B cell (primary cell): Measurements from ENCODE around the gene TIMMDC1. TPM values are rescaled to one million over a fixed set of nuclear protein-coding genes. Genes with fewer than 3 reads are reported as not detected.

Experiments
- ATAC-seq: fragments of 200-7000 bp; cut with Tn5 transposase; one replicate; pipeline ENCODE4 v1.10.0; 2021; ENCODE audit warnings: low read depth, mild to moderate bottlenecking, moderate number of reproducible peaks, moderate library complexity
- CTCF ChIA-PET: fragments of 350-600 bp; sonication (Branson Sonifier 250); formaldehyde crosslinking; loops from one replicate; lab custom pipeline; 2021; ENCODE audit warnings: antibody characterized with exemption, inconsistent platforms; lab: Charles Lee
- POLR2A ChIA-PET: fragments of 350-600 bp; sonication (Branson Sonifier 250); formaldehyde crosslinking; loops from one replicate; lab custom pipeline; 2021; ENCODE audit warnings: antibody characterized with exemption; lab: Charles Lee
- DNase-seq: peaks from one replicate; pipeline ENCODE4 v3.0.0; 2013
- H2AFZ ChIP-seq: 2 replicates; pipeline ENCODE4 v1.6.1; 2012; ENCODE audit warnings: mild to moderate bottlenecking, low read depth, low read length; ENCODE audit not compliant: insufficient read depth, poor library complexity, severe bottlenecking
- H3K27ac ChIP-seq, 2 donors: 1 replicate in 1 of 2; 2 replicates in 1 of 2; pipeline ENCODE4 v1.5.1; 2012 to 2013; ENCODE audit warnings: low read length in 2 of 2, mild to moderate bottlenecking in 2 of 2, moderate library complexity in 1 of 2
- H3K27me3 ChIP-seq, 4 experiments: fragments of 200-600 bp in 1 of 4; sonication (generic) in 1 of 4; replicated peaks in 1 of 4; 1 replicate in 2 of 4; 2 replicates in 2 of 4; pipeline versions ENCODE4 v1.6.1 to v1.7.0; 2013 to 2016; ENCODE audit warnings: low read length in 3 of 4, mild to moderate bottlenecking in 2 of 4, mixed read lengths in 1 of 4, moderate library complexity in 1 of 4; ENCODE audit not compliant: insufficient read depth in 4 of 4, control insufficient read depth in 3 of 4; ENCODE audit errors: control extremely low read depth in 1 of 4
- H3K36me3 ChIP-seq, 2 experiments: replicated peaks in 1 of 2; 1 replicate in 1 of 2; 2 replicates in 1 of 2; pipeline versions ENCODE4 v1.6.1 to v1.7.1; 2013; ENCODE audit warnings: low read length in 1 of 2; ENCODE audit not compliant: insufficient read depth in 2 of 2, control insufficient read depth in 1 of 2; ENCODE audit errors: control extremely low read depth in 1 of 2, extremely low read depth in 1 of 2
- H3K4me1 ChIP-seq, 2 donors: fragments of 200-600 bp in 1 of 2; sonication (generic) in 1 of 2; 1 replicate in 1 of 2; 2 replicates in 1 of 2; pipeline versions ENCODE4 v1.5.1 to v1.6.1; 2013 to 2017; ENCODE audit warnings: low read length in 2 of 2; ENCODE audit not compliant: control insufficient read depth in 2 of 2, insufficient read depth in 2 of 2
- H3K4me2 ChIP-seq: replicated peaks from 2 replicates; pipeline ENCODE3; 2012; ENCODE audit warnings: mild to moderate bottlenecking, low read depth, low read length; ENCODE audit not compliant: poor library complexity, severe bottlenecking
- H3K4me3 ChIP-seq, 5 experiments: fragments of 200-600 bp in 1 of 5; sonication (generic) in 1 of 5; 1 replicate in 3 of 5; 2 replicates in 2 of 5; pipeline versions ENCODE4 v1.5.1 to v1.7.0; 2011 to 2016; ENCODE audit warnings: low read length in 4 of 5, mild to moderate bottlenecking in 4 of 5, low read depth in 2 of 5, control low read depth in 1 of 5, moderate library complexity in 1 of 5; ENCODE audit not compliant: insufficient read depth in 1 of 5; ENCODE audit errors: control extremely low read depth in 1 of 5, extremely low read depth in 1 of 5
- H3K79me2 ChIP-seq: fragments of 200-600 bp; sonication (generic); one replicate; pipeline ENCODE4 v1.6.0; 2016; ENCODE audit warnings: low read length; ENCODE audit not compliant: control insufficient read depth, insufficient read depth
- H3K9ac ChIP-seq: fragments of 200-600 bp; sonication (generic); 2 replicates; pipeline ENCODE4 v1.6.1; 2017; ENCODE audit warnings: mild to moderate bottlenecking, low read length, moderate library complexity
- H3K9me3 ChIP-seq, 3 donors: one replicate each; pipeline versions ENCODE4 v1.6.1 to v1.7.1; 2013; ENCODE audit warnings: low read length in 2 of 3; ENCODE audit not compliant: control insufficient read depth in 2 of 3, insufficient read depth in 1 of 3; ENCODE audit errors: control extremely low read depth in 1 of 3
- H4K20me1 ChIP-seq: 2 replicates; pipeline ENCODE4 v1.6.0; 2012; ENCODE audit warnings: mild to moderate bottlenecking, low read length; ENCODE audit not compliant: insufficient read depth, control insufficient read depth, poor library complexity, severe bottlenecking
- H3K27ac Mint-ChIP-seq: one replicate; pipeline ENCODE4 v1.8.0; 2021; ENCODE audit warnings: mixed read lengths
- H3K27me3 Mint-ChIP-seq: one replicate; pipeline ENCODE4 v1.8.0; 2021; ENCODE audit warnings: mixed read lengths
- H3K4me1 Mint-ChIP-seq: one replicate; pipeline ENCODE4 v1.8.0; 2021; ENCODE audit warnings: mixed read lengths
- H3K4me3 Mint-ChIP-seq: one replicate; pipeline ENCODE4 v1.8.0; 2021; ENCODE audit warnings: mixed read lengths
- H3K9me3 Mint-ChIP-seq: one replicate; pipeline ENCODE4 v1.8.0; 2022; ENCODE audit warnings: mixed read lengths; ENCODE audit not compliant: insufficient read depth
- CTCF ChIP-seq: fragments of 200-600 bp; IDR thresholded peaks from one replicate; pipeline ENCODE4 v1.8.0; 2022; ENCODE audit warnings: antibody characterized with exemption, mild to moderate bottlenecking
- EZH2 ChIP-seq: IDR thresholded peaks from 2 replicates; pipeline ENCODE4 v1.6.1; 2012; ENCODE audit warnings: borderline replicate concordance, low read depth, mild to moderate bottlenecking, moderate library complexity, low read length; ENCODE audit not compliant: insufficient read depth, poor library complexity, severe bottlenecking
- WGBS: methylation state at CpG from one replicate; pipeline ENCODE4 v1.1.5; 2013; ENCODE audit warnings: missing lambda C conversion rate; ENCODE audit not compliant: insufficient coverage; 5-methylcytosine and 5-hydroxymethylcytosine counted together
- intact Hi-C: fragments of 100-400 bp; cut with micrococcal nuclease; formaldehyde crosslinking; loops from one replicate; pipeline ENCODE4 v1.10.0; 2022
- polyA plus RNA-seq: library from polyadenylated mRNA; depleted of rRNA; stranded (reverse); fragments of >200 nt; gene quantifications from 2 replicates; pipeline ENCODE4 v1.2.3, GENCODE V29; 2012
- total RNA-seq, 2 donors: library from RNA; stranded (reverse); fragments of 120-200 nt in 1 of 2; gene quantifications; 1 replicate in 1 of 2; 2 replicates in 1 of 2; pipeline versions ENCODE4 v1.2.3 to v1.2.4, GENCODE V29; 2013 to 2022

TIMMDC1 gene
- total and polyA plus RNA-seq, 2 donors (not counting 1 experiment from before 2014, with no cell fraction given) = 50.5 to 58.5 TPM

GRCh38 chr3:119469418-119470189, 28.7 kb upstream of the TIMMDC1 start:
- Histone ChIP-seq H3K27ac (peak overlapping the region; percentile 16 to 74), H3K36me3 (peaks cover 11 to 30% of the 10 kb centered on the region in 2 experiments), H3K4me3 (peak overlapping the region; percentile 82 to 98 (median 94)), H3K4me2 (peak overlapping the region; percentile 78), H2AFZ (peak overlapping the region; percentile 94), H3K9ac (peak overlapping the region; percentile 83), H3K27me3 (no peaks in the 10 kb centered on the region), H3K4me1 (peaks cover 16 to 23% of the 10 kb centered on the region in 2 donors), H4K20me1 (no peaks in the 10 kb centered on the region), H3K79me2 (peaks cover 24% of the 10 kb centered on the region), H3K9me3 (no peaks in the 10 kb centered on the region)
- no peak for ATAC-seq
- CTCF ChIA-PET = interaction anchor here (0.8 to 1.7 kb wide), 4 partner anchors 28 to 212 kb away, joined by 3 to 8 read pairs (median 6); partner anchors contain the start of gene TIMMDC1
- 8% methylated on average over 10 of the region's 16 CpGs for WGBS
- Mint-ChIP-seq H3K4me1 (peaks cover 29% of the 10 kb centered on the region), H3K27ac (peak overlapping the region; percentile 85), H3K9me3 (no peaks in the 10 kb centered on the region), H3K4me3 (peak overlapping the region; percentile 98), H3K27me3 (no peaks in the 10 kb centered on the region)
- DNase-seq = no peak
- TF ChIP-seq CTCF (no peak), EZH2 (no peak)
- POLR2A ChIA-PET = interaction anchor here (1.9 kb wide), 1 partner anchor 28 kb away, joined by 11 read pairs; the partner anchor contains the start of gene TIMMDC1
- intact Hi-C loops = loop anchor here (1.0 to 10.0 kb wide), 2 partner anchors 225 to 625 kb away; partner anchors contain the start of genes B4GALT4 and GSK3B

DNA sequence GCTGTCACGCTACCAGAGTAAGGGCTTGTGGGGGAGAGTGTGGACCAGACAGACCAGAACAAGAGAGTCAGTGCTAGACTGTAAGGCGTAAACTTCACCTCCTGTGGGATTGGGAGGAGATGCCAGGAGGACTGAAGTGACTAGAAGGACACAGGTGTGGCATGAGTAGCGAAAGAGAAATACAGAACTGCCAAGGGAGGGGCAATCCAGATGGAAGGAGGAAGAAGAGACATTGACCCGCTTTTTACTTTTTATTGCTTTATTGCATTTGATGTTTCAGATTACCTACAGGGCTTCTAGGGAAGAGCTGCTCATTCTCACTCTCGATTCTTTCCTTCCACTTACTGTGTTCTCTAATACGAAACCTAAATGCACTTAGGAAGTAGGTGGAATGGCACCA, 27.5 kb upstream of the TIMMDC1 start:
- Histone ChIP-seq H3K79me2 (peaks cover 24% of the 10 kb centered on the region), H3K9ac (no peak overlapping the region), H3K27me3 (no peaks in the 10 kb centered on the region), H3K36me3 (peaks cover 11 to 35% of the 10 kb centered on the region in 2 experiments), H3K9me3 (no peaks in the 10 kb centered on the region), H3K4me2 (no peak overlapping the region), H3K4me1 (peaks cover 16 to 23% of the 10 kb centered on the region in 2 donors), H4K20me1 (no peaks in the 10 kb centered on the region), H3K4me3 (no peak overlapping the region), H2AFZ (no peak overlapping the region), H3K27ac (no peak overlapping the region)
- ATAC-seq (no peak), DNase-seq (no peak)
- H3K27me3 Mint-ChIP-seq = no peaks in the 10 kb centered on the region
- TF ChIP-seq EZH2 = no peak
- TF ChIP-seq CTCF = no peak
- CTCF ChIA-PET = no interaction called here
- POLR2A ChIA-PET = no interaction called here
- 93% methylated on average over 2 of the region's 6 CpGs for WGBS
- peak overlapping the region; percentile 37 for H3K4me3 Mint-ChIP-seq
- H3K4me1 Mint-ChIP-seq = peaks cover 29% of the 10 kb centered on the region
- H3K9me3 Mint-ChIP-seq = no peaks in the 10 kb centered on the region
- intact Hi-C loops = no loop called here
- no peak overlapping the region for H3K27ac Mint-ChIP-seq
